NB4 (cell line): ENCODE results near the gene TINCR.

Source experiments
- DNase-seq: peaks from one replicate; pipeline ENCODE4 v3.0.0; 2010; ENCODE audit warnings: low read depth
- H3K4me3 ChIP-seq: one replicate; pipeline ENCODE4 v1.5.1; 2011; ENCODE audit warnings: mild to moderate bottlenecking, low read depth, low read length, moderate library complexity
- MYC ChIP-seq: IDR thresholded peaks from 2 replicates; pipeline ENCODE4 v1.6.1; 2011; ENCODE audit warnings: low read depth, low read length
- POLR2A ChIP-seq: IDR thresholded peaks from 2 replicates; pipeline ENCODE4 v1.6.1; 2011; ENCODE audit warnings: mild to moderate bottlenecking; ENCODE audit not compliant: insufficient read length; ENCODE audit errors: extremely low read depth
- TF ChIP-seq, protein P1 (sequence below): IDR thresholded peaks from 2 replicates; pipeline ENCODE4 v1.6.1; 2011; ENCODE audit warnings: low read depth, low read length
- TF ChIP-seq, protein P2 (sequence below): IDR thresholded peaks from one replicate; pipeline ENCODE4 v1.5.1; 2012; ENCODE audit warnings: low read depth, low read length

Gene TINCR

DNA sequence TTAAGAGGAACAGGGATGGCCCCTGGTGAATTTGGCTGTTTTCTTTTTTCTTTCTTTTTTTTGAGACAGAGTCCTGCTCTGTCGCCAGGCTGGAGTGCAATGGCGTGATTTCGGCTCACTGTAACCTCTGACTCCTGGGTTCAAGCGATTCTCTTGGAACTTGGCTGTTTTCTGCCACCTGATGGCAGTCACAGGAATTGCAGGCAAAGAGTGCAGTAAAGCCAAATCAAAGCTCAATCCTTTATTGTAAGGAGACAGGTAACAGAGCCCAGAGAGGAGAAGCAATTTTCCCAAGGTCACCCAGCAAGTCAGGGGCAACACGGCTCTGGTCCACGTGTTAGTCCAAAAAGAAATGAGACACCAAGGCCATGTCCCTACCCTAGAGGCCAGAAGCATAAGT, 6.2 kb downstream of the TINCR start:
- TF ChIP-seq, protein P1, sequence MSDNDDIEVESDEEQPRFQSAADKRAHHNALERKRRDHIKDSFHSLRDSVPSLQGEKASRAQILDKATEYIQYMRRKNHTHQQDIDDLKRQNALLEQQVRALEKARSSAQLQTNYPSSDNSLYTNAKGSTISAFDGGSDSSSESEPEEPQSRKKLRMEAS: no peak
- TF ChIP-seq, protein P2, sequence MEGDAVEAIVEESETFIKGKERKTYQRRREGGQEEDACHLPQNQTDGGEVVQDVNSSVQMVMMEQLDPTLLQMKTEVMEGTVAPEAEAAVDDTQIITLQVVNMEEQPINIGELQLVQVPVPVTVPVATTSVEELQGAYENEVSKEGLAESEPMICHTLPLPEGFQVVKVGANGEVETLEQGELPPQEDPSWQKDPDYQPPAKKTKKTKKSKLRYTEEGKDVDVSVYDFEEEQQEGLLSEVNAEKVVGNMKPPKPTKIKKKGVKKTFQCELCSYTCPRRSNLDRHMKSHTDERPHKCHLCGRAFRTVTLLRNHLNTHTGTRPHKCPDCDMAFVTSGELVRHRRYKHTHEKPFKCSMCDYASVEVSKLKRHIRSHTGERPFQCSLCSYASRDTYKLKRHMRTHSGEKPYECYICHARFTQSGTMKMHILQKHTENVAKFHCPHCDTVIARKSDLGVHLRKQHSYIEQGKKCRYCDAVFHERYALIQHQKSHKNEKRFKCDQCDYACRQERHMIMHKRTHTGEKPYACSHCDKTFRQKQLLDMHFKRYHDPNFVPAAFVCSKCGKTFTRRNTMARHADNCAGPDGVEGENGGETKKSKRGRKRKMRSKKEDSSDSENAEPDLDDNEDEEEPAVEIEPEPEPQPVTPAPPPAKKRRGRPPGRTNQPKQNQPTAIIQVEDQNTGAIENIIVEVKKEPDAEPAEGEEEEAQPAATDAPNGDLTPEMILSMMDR: peak; percentile 61
- H3K4me3 ChIP-seq: no peak overlapping the region
- no peak for DNase-seq

DNA sequence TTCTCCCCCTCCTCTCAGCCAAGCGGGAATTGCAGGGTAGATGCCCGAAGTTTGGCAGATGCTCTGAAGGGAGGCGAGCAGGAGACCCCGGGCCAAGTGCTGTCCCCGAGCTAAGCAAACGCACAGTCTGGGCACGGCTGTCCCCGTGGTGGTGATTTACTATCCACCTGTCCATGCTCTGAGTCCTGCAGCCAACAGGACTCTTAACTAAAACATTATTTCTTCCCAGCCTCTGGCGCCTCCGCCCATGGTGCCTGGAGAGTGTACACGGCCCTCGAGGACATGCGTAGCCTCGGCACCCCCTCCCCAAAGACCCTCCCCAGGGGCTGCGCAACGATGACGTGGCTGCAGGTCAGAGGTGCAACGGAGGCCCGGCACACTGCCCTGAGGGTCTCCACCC, 7.6 kb downstream of the TINCR start:
- no peak overlapping the region for H3K4me3 ChIP-seq
- TF ChIP-seq, protein P1: no peak
- TF ChIP-seq POLR2A (no peak), MYC (no peak)
- TF ChIP-seq, protein P2: no peak
- no peak for DNase-seq

DNA sequence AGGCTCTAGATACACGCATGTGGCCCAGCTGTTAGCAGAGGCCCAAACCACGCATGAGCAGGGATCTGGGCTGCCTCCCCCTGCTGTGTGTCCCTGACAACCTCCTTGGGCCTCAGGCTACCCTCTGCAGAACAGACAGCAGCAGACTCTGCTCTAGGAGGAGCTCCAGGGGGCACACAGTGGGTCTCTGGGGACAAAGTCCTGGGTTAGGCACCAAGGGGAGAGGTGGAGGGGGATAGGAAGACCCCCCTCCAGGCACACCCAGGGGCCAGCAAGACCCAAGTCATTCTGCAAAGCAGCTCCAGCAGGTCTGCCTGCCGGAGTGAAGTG, 8.0 kb downstream of the TINCR start:
- TF ChIP-seq MYC (no peak), POLR2A (no peak)
- TF ChIP-seq, protein P2: no peak
- TF ChIP-seq, protein P1: no peak
- DNase-seq: no peak
- H3K4me3 ChIP-seq: no peak overlapping the region

DNA sequence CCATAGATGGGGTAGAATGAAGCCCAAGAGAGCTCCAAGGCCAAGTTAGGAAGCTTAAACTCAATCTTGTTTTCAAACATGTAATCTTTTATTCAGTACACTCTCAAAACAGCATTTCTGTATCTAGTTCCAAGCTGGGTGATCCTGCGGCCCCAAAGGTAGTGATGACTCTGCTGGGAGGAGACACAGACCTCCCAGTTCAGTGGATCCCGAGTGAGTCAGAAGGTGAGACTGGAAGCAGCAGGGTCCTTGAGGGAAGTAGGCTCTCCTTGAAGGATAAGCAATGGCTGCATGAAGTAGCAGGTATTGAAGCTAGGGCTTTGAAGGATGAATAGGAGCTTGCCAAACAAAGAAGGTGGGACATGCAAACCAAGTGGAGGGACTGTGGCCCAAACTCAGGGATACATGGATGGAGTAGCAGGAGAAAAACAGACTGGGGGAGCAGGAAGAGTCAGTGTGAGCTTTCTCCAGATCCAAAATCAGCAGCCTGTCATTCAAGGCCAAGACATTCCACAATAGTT, 9.6 kb downstream of the TINCR start:
- TF ChIP-seq, protein P1: no peak
- TF ChIP-seq, protein P2: no peak
- TF ChIP-seq POLR2A (no peak), MYC (no peak)
- DNase-seq: no peak
- no peak overlapping the region for H3K4me3 ChIP-seq

DNA sequence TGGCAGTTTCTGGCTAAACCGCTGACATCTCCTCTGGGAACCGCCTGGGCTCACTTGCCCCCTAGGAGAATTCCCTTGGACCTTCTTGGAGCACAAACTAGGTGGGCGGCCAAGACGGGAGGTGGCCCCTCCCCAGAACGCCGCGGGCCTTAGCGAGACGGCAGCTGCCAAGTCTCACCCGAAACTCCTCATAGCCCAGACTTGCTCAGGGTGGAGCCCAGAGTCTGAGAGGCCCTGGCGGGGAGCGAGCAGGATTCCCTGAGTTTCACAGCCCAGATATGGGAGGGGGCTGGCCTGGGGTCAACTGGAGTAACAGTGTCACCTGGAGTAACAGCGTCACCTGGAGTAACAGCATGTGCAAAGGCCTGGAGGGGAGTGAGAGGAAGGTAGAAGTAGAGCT, 10.1 kb downstream of the TINCR start:
- DNase-seq: no peak
- TF ChIP-seq POLR2A (no peak), MYC (no peak)
- TF ChIP-seq, protein P1: no peak
- TF ChIP-seq, protein P2: no peak
- H3K4me3 ChIP-seq: no peak overlapping the region

DNA sequence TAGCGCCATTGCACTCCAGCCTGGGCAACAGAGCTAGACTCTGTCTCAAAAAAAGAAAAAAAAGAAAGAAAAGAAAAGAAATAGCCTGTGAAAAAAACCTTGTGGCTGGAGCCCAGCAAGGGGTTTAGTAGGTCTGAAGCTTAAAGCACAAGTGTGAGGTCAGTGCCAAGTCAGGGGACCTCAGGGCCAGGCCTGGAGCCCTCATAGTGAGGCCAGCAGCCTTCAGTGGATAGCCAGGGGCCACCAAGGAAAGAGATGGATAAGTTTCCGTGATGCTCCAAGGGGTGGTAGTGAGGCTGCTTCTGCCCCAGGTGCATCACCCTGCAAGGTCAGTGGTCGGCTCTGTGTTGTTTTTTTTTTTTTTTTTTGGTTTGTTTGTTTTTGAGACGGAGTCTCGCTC, 12.9 kb downstream of the TINCR start:
- no peak for TF ChIP-seq POLR2A
- TF ChIP-seq, protein P1: no peak
- TF ChIP-seq, protein P2: no peak
- no peak for TF ChIP-seq MYC
- H3K4me3 ChIP-seq: no peak overlapping the region
- no peak for DNase-seq
